Natural killer cell (primary cell): ENCODE data around the gene ABCA9. TPM values are rescaled to one million over a fixed set of nuclear protein-coding genes. Genes with fewer than 3 reads are reported as not detected.

Source experiments
- ATAC-seq, 3 donors: fragments of 150-1000 bp in 2 of 3; fragments of 200-7000 bp in 1 of 3; cut with Tn5 transposase; 1 replicate in 1 of 3; 2 replicates in 2 of 3; pipeline ENCODE4 v1.10.0; 2021; ENCODE audit warnings: mild to moderate bottlenecking in 2 of 3, moderate library complexity in 2 of 3
- DNase-seq, 2 donors: peaks; one replicate each; pipeline versions ENCODE4 v3.0.0 to v3.0.0-alpha.2; 2013 to 2021; ENCODE audit warnings: mixed read lengths in 1 of 2
- H3K27ac ChIP-seq: one replicate; pipeline ENCODE4 v1.5.1; 2013; ENCODE audit warnings: mild to moderate bottlenecking, low read length
- H3K27me3 ChIP-seq: one replicate; pipeline ENCODE4 v1.6.1; 2013; ENCODE audit warnings: low read length; ENCODE audit not compliant: control insufficient read depth, insufficient read depth
- H3K36me3 ChIP-seq: one replicate; pipeline ENCODE4 v1.6.1; 2013; ENCODE audit warnings: low read length; ENCODE audit not compliant: control insufficient read depth, insufficient read depth
- H3K4me1 ChIP-seq: one replicate; pipeline ENCODE4 v1.6.1; 2013; ENCODE audit warnings: low read length; ENCODE audit not compliant: control insufficient read depth, insufficient read depth
- H3K4me3 ChIP-seq: one replicate; pipeline ENCODE4 v1.5.1; 2013; ENCODE audit warnings: low read length
- H3K9me3 ChIP-seq: one replicate; pipeline ENCODE4 v1.6.1; 2013; ENCODE audit warnings: low read length; ENCODE audit not compliant: control insufficient read depth, insufficient read depth
- H3K27ac Mint-ChIP-seq, 2 donors: one replicate each; pipeline ENCODE4 v1.8.0; 2022; ENCODE audit warnings: mild to moderate bottlenecking in 2 of 2, mixed read lengths in 2 of 2, moderate library complexity in 1 of 2
- H3K27me3 Mint-ChIP-seq, 2 donors: one replicate each; pipeline ENCODE4 v1.8.0; 2022; ENCODE audit warnings: low read depth in 2 of 2, mixed read lengths in 2 of 2
- H3K36me3 Mint-ChIP-seq: one replicate; pipeline ENCODE4 v1.8.0; 2022; ENCODE audit warnings: mixed read lengths
- H3K4me1 Mint-ChIP-seq, 2 donors: one replicate each; pipeline ENCODE4 v1.8.0; 2022; ENCODE audit warnings: mixed read lengths in 2 of 2
- H3K4me3 Mint-ChIP-seq: one replicate; pipeline ENCODE4 v1.8.0; 2022; ENCODE audit warnings: mild to moderate bottlenecking, moderate library complexity, mixed read lengths
- H3K9me3 Mint-ChIP-seq, 2 donors: one replicate each; pipeline ENCODE4 v1.8.0; 2022; ENCODE audit warnings: mixed read lengths in 2 of 2
- CTCF ChIP-seq: fragments of 200-600 bp; IDR thresholded peaks from one replicate; pipeline ENCODE4 v1.8.0; 2022; ENCODE audit warnings: antibody characterized with exemption
- WGBS: methylation state at CpG from one replicate; pipeline ENCODE4 v1.1.7; 2013; ENCODE audit warnings: missing lambda C conversion rate; ENCODE audit not compliant: insufficient coverage; 5-methylcytosine and 5-hydroxymethylcytosine counted together
- intact Hi-C: fragments of 100-400 bp; cut with micrococcal nuclease; formaldehyde crosslinking; loops from one replicate; pipeline ENCODE4 v1.14.2; 2022
- total RNA-seq, 4 donors: library from RNA; stranded (reverse); fragments of 120-200 nt in 1 of 4; gene quantifications; one replicate each; pipeline versions ENCODE4 v1.2.3 to v1.2.4, GENCODE V29; 2013 to 2022

The ABCA9 gene
- total RNA-seq, 3 donors from 2014 or later (not counting 1 experiment from before 2014, with no cell fraction given), result 0.05 to 1.2 (median 0.63) TPM

DNA sequence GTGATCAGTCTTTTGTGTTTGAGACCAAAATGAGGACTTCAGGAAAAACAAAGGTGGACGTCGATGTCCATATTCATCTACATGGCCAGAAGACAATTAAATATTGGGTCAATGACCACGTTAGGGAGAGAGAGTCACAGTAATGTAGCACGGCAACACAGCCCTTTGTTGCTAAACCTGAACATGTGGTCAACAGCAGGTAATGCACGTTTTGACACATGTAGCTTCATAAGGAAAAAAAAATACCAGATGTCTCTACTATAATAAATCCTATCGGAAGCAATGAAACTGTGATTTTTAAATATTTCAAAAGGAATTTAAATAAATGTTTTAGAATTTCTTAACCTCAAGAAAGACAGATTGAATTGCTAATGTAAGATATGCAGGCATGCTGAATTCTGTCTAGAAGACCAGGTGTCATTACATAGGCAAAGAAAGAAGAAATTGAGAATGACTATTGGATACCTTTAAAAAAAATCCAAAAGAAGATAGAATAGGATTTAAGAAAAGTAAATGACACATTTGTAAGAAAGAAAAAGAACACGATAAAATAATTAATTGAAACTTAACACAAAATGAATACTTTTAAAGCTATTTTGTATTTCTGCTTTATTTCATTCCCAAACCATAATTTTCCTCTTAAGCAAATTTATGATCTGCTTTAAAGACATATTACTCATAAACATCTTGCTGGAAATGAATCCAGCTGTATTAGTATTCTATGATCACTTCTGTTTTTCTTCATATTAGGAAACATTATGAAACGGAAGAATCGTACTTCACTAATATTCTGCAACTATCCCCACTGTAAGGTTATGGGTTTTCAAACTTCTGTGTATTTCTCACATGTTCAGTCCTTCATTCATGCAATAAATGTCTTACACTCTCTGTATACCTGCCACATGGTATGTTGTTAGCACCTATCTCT is 135.7 kb downstream of the ABCA9 start:
- Histone ChIP-seq H3K36me3 (no peaks in the 10 kb centered on the region), H3K27ac (no peak overlapping the region), H3K9me3 (no peaks in the 10 kb centered on the region), H3K27me3 (no peaks in the 10 kb centered on the region), H3K4me3 (no peak overlapping the region), H3K4me1 (no peaks in the 10 kb centered on the region)
- intact Hi-C loops, result no loop called here
- Mint-ChIP-seq H3K36me3 (no peaks in the 10 kb centered on the region), H3K4me3 (no peak overlapping the region), H3K27me3 (peaks cover 6 to 9% of the 10 kb centered on the region in 2 donors), H3K4me1 (no peaks in the 10 kb centered on the region), H3K9me3 (peaks cover 0 to 1% of the 10 kb centered on the region in 2 donors), H3K27ac (no peak overlapping the region)
- DNase-seq (no peak), ATAC-seq (no peak)
- no peak for TF ChIP-seq CTCF
- 97% methylated on average over 4 of the region's 9 CpGs for WGBS

Other genes with a start within 250 kb of the ABCA9 start
- gene ABCA8, start 105.5 kb downstream of the ABCA9 start, total RNA-seq, result not detected
- gene ABCA6, start 81.0 kb upstream of the ABCA9 start, total RNA-seq, result 1 to 10 TPM in 1 of 3 donors, under 1 TPM in 2; 0.45 to 1.6 (median 0.75) TPM
- 1 to 10 TPM; 2.3 to 3.4 (median 2.7) TPM for gene ABCA10, start 167.9 kb upstream of the ABCA9 start, total RNA-seq